Measurements from ENCODE around the gene MXRA8.
A peak's percentile ranks its signal among the peaks of the same experiment; 100 is the strongest.
"Not testable (repeated sequence)": the region's sequence is repeated elsewhere in the genome, so short reads cannot be mapped to it uniquely, and the experiment has no call there.

MXRA8 gene

GRCh38 chr1:1358433-1359271 is at the start of gene MXRA8:
Gene MXRA8 (minus strand): TSS chr1:1358555. CDS start chr1:1358504, 51 bp downstream.
- DNase-seq: no peak

DNA sequence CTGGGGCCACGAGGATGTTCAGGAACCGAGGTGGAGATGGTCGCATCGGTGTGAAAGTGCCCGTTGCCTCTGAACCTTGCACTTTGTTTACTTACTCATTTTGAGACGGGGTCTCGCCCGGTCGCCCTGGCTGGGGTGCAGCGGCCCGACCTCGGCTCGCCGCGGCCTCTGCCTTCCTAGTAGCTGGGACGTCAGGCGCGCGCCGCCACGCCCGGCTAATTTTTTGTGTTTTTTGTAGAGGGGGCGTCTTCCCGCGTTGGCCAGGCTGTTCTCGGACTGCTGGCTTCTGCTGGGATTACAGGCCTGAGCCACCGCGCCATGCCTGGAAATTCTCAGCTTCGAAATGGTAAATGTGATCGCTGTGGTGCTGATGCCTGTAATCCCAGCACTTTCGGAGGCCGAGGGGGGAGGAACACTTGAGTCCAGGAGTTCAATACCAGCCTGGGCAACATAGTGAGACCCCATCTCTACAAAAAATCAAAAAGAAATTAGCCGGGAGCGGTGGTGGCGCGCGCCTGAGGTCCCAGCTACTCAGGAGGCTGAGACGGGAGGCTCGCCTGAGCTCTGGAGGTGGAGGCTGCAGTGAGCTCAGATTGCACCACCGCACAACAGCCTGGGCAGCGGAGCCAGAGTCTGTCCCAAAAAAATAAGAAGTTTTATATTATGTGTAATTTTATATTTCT is 49.4 kb upstream of the MXRA8 start:
- DNase-seq: no peak

DNA sequence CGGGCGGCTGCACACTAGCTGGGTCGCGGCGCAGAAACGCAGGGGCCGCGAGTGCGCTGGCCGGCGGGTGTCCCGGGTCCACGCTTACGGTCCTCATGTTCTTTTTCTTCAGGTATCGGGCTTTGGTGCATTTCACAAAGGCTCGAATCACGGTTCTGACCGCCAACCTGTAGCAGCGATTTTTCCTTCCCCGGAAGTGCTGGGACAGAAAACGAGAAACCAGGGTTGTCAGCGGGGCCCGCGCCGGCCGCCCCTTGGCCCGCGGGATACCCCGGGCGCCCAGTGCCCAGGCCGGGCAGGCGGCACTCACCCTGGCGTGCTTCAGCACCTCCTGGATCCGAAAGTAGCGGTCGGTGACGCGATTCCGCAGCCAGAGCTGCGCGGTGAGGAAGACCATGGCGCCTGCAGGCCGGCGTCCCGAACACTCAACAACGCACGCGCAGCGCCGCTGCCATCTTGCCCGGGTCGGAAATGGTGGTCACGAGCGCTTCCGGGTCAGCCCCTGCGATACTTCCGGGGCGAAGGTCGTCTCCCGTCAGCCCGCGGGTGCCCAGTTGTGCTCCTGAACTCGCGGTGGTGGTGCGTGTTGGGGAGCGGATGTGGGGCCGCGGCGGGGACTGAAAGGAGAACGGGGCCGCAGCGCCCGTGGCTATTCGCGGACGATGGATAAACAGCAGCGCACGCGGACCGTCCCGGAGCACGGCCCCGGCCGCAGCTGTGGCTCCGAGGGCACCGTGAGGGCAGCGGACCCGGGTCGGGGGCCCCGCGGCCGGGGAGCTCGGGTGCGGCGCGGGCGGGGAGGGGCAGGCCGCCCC is 48.7 kb upstream of the MXRA8 start, which contains the start of gene MRPL20:
TSS of gene MRPL20 (minus strand) at position 473 of the 815 bp plus-strand sequence. CDS start at position 397, 76 bp downstream.
- peak; percentile 87 for DNase-seq

DNA sequence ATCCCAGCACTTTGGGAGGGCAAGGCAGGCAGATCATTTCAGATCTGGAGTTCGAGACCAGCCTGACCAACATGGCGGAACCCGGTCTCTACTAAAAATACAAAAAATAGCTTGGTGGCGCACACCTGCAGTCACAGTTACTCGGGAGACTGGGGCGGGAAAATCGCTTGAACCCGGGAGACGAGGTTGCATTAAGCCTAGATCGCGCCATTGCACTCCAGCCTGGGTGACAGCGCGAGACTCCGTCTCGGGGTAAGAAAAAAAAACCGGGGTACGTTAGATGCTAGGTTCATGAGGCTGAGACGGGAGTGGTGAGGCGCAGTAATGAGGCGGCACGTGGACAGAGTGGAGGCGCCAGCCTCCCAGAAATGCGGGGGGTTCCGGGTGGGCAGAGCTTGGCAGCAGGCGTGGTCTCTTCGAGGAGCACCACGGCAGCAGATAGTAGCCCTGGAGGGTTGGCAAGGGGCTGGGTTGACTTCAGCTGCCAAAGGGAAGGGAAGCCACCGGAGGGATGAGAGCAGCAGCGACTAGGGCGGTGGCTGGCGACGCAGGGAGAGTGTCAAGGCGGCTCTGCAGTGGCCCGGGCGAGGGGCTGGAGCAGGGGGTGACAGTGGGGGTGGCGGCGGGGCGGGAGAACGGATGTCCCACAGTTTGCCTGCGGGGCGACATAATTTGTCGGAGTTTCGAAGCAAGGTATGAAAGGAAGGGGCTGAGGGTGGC is 47.9 kb upstream of the MXRA8 start:
- DNase-seq: no peak

GRCh38 chr1:1403653-1404052 is 45.3 kb upstream of the MXRA8 start:
- DNase-seq: no peak

DNA sequence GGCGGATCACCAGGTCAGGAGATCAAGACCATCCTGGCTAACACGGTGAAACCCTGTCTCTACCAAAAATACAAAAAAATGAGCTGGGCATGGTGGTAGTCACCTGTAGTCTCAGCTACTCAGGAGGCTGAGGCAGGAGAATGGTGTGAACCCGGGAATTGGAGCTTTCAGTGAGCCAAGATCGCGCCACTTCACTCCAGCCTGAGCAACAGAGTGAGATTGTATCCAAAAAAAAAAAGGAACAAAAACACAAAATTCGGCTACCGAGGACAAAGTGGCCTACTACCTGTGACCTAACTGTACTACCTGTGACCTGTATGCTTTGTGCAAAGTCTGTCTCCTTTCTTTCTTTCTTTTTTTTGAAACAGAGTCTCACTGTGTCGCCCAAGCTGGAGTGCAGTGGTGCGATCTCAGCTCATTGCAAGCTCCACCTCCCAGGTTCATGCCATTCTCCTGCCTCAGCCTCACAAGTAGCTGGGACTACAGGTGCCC is 44.6 kb upstream of the MXRA8 start:
- DNase-seq: not testable (repeated sequence)

DNA sequence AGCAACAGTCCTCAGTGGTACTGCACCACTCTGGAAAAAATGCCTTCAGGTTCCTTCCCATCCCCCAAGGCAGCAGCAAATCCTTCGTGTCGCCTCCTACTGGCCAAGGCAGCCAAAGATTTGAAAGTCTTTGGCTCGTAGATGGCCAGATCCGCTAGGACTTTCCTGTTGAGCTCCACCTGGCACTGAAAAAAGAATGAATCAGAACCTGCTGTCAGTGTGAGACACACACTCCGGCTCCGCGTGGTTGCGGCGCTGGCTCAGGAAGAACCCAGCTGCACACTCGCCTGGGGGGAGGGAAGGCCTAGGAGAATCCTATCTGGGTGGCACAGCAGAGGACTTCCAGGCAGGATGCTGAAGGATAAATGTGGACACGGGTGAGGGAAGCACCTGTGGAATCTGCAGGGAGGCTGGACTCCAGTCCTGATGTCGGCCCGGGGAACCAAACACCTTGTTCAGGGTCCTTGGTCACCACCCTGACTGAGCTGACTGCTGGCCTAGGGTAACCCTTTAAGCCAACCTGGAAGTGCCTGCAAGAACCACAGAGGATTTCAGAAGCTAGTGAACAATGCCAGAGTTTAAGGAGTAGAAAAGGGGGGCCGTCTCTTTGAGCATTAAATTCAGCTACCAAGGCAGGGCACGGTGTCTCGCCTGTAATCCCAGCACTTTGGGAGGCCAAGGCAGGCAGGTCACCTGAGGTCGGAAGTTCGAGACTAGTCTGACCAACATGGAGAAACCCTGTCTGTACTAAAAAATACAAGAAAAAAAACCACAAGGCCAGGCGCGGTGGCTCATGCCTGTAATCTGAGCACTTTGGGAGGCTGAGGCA is 43.9 kb upstream of the MXRA8 start:
- DNase-seq: peak; percentile 4

- no peak for DNase-seq
Observed at GRCh38 chr1:1401457-1402010, 43.2 kb upstream of the MXRA8 start.

DNA sequence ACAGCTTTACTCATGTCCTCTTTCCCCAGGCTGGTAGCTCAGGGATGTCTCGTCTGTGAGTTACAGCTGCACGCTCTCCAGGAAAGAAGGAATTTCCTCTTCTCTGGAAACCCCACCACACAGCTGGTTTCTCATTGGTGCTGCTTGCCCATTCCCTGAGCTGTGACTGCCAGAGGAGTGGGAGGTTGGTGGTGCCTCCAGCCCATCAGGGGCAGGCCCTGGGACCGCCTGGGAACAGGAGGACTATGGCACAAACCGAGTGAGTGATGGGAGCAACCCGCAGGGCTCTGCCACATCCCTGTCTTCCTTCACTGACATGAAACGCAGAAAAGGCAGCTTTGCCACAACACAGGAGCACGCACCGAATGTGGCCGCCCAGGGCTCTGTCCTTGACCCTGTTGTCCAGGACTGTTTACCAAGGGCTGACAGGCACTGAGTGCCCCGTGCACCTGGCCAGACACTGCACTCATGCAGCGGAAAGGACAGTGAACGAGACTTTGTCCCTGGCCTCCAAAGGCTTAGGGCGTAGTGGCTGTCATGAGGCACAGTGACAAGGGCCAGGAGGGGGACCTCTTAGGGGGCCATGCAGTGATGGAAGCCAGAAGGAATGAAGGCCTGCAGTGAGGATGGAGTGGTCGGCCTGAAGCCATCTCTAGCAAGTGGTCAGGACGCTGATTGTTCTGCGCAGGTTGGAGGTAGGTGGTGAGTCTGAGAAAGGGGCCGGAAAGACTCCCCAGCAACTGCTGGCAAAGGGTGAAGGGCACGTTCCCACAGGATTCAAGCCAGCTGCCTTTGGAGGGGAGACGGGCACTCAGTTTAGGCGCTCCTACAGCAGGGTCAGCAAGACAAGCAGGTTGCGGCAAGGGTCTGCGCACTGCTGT is 42.5 kb upstream of the MXRA8 start:
- DNase-seq: no peak

- no peak for DNase-seq
Observed at GRCh38 chr1:1399872-1400575, 41.7 kb upstream of the MXRA8 start.

DNA sequence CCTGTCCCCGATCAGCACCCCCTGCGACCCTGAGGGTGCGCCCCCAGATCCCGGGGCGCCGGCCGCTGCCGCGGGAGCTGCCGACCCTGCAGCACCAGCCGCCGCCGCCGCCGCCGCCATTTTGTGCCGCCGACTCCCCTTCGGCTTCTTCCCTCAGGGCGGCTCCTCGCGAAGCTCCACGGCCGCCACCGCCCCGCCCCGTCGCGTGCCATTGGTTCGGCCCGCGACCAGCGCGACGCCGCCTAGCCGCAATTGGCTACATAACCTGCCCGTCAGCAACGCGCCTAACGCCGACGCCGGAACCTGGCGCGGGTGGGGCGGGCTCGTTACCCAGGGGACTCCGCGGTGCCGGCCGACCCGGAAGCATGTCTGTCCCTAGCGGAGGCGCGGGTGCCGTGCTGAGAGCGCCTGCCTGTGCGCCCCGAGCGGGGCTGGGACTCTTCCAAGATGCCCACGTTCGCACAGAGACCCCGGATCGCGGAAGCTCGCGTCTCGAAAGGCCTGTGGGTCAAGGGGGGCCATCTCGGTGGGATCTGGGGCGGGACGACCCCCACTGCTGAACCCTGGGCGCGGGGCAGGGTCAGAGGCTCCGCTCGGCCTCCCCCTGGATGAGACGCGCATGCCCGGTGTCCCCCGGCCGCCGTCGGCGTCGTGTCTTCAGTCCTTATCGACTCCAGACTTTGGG is 41.0 kb upstream of the MXRA8 start, which contains the start of gene CCNL2:
TSS of gene CCNL2 (minus strand) at position 149 of the 685 bp plus-strand sequence. CDS start at position 120, 29 bp downstream.
- peak; percentile 98 for DNase-seq

- DNase-seq: no peak
Observed at GRCh38 chr1:1398677-1399186, 40.4 kb upstream of the MXRA8 start.

- DNase-seq: peak; percentile 11
Observed at GRCh38 chr1:1397839-1398523, 39.6 kb upstream of the MXRA8 start.

DNA sequence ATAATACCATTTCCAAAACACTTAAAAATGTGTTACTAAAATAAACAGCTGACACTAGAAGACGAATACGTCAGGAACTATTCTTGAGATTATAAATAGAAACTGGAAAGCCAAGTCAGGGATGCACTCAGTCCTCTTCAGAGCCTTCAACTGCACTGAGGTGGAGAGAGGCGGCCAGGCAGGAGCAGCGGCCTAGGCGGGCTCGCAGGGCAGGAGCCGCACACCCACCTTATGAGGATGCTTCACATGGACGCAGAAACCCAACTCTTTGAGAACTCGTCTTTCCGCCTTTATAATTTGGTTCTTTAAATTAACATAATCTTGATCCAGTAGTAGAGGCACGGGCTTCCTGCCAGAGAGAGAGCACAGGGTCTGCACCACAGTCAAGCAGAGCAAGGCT is 36.8 kb upstream of the MXRA8 start:
- no peak for DNase-seq

DNA sequence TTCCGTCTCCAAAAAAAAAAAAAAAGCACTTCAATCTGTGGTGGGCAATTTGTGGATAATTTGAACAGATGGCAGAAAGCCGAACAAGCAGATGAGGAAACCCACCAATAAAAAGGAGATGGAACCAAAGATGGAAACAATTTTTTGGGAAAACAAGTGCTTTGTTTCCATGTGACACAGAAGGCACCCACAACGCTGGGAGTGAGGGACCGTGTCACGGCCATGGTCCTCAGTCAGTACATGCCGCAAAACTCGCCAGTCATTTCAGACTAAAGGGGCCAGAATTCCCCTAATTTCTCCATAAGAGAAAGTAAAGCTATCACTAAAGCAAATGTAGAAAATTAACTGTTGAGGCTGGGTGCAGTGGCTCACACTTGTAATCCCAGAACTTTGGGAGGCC is 35.8 kb upstream of the MXRA8 start:
- no peak for DNase-seq

DNA sequence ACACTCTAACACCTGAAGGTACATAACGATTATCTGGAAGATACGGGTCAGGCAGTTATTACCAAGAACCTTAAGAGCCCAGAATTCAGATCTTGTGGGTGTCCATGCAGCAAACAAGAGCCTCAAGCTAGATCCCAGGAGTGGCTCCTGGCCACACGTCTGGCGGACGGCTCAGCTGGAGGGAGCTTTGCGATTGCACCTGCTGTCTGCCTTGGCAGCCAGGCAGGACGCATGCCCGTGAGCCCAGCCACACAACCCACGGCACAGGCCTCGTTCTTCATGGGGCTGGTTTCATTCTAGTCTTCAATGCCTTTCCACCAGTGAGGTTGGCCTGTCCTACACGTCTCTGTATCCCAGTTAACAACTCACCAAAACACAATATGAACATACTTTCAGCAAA is 35.1 kb upstream of the MXRA8 start:
- DNase-seq: no peak

DNA sequence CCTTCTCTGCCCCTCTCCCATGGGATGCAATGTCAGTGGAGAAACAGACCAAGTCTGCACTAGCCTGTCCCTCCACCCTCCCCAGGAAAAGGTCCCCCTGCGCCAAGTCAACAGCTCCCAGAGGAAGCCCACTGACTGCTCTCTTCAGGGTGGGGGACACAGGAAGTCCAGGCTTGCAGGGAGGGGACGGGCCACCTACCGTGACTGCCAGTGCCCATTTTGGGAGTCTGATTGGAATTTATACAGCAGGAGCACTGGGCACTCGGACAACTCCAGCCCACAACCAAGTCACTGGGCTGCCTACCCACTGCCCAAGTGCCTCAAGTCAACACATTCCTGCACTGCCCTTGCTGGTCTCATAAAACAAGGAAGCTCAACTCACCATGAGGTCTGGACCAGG is 34.7 kb upstream of the MXRA8 start:
- DNase-seq: no peak

DNA sequence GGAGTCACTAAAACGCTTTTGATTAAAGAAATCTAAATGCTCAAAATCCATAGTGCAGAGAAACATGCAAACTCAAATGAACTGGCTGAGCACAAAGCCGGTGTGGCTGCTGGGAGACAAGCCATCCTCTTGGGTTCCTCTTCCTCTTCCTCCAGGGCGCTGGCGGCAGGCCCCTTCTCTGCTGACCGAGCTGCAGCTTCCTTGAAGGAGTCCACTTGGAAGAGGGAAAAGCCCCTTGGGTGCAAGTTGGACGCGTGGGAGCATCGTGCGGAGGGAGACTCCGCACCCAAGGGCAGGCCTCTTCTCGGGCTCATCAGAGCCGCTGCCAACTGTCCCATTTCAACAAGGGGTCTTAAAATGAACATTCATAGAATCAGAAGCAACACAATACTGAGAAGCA is 32.9 kb upstream of the MXRA8 start:
- DNase-seq: no peak
